Measurements from ENCODE around the gene LTBP1. TPM values are rescaled to one million over a fixed set of nuclear protein-coding genes. Genes with fewer than 3 reads are reported as not detected.

The LTBP1 gene
- total and polyA plus RNA-seq, 11 donors, result 23.5 to 150 (median 102) TPM

DNA sequence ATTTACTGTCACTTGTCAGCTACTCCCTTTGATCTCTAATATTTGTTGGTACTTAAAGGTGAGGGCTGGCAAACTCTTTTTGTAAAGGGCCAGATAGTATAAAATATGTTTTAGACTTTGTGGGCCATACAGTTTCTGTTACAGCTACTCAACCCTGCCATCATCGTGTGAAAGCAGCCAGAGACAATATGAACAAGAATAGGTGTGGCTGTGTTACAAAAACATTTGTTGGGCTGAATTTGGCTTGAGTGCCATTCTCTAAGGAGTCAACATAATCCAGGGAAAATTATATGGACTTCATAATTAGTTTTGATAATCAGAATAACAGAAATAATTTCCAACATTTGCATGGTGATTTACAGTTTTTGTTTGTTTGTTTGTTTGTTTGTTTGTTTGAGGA, 190.6 kb downstream of the LTBP1 start:
- H3K36me3 ChIP-seq, result no peaks in the 10 kb centered on the region
- H3K4me1 ChIP-seq, result peaks cover 0 to 75% (median 41%) of the 10 kb centered on the region in 12 donors
- H3K27ac ChIP-seq, result peak overlapping the region in 7 of 12 donors; percentile 3 to 93 (median 83)
- H3K9me3 ChIP-seq, result no peaks in the 10 kb centered on the region
- intact Hi-C loops (cut with DNase I), result loop anchor here in 1 of 10 donors (5.0 kb wide), 1 partner anchor 75 kb away; no protein-coding TSS in a partner anchor
- TF ChIP-seq, protein P1, sequence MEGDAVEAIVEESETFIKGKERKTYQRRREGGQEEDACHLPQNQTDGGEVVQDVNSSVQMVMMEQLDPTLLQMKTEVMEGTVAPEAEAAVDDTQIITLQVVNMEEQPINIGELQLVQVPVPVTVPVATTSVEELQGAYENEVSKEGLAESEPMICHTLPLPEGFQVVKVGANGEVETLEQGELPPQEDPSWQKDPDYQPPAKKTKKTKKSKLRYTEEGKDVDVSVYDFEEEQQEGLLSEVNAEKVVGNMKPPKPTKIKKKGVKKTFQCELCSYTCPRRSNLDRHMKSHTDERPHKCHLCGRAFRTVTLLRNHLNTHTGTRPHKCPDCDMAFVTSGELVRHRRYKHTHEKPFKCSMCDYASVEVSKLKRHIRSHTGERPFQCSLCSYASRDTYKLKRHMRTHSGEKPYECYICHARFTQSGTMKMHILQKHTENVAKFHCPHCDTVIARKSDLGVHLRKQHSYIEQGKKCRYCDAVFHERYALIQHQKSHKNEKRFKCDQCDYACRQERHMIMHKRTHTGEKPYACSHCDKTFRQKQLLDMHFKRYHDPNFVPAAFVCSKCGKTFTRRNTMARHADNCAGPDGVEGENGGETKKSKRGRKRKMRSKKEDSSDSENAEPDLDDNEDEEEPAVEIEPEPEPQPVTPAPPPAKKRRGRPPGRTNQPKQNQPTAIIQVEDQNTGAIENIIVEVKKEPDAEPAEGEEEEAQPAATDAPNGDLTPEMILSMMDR (IDR thresholded peaks at IDR 0.05), result no peak
- TF ChIP-seq POLR2A (IDR thresholded peaks at IDR 0.05), result no peak
- H3K27me3 ChIP-seq, result no peaks in the 10 kb centered on the region
- DNase-seq (no peak), ATAC-seq (no peak)
- WGBS, 4 donors, result 16 to 28% (median 26%) methylated on average over 1 of the region's 1 CpG
- H3K4me3 ChIP-seq, result peak overlapping the region in 3 of 12 donors; percentile 43 to 61 (median 60)

DNA sequence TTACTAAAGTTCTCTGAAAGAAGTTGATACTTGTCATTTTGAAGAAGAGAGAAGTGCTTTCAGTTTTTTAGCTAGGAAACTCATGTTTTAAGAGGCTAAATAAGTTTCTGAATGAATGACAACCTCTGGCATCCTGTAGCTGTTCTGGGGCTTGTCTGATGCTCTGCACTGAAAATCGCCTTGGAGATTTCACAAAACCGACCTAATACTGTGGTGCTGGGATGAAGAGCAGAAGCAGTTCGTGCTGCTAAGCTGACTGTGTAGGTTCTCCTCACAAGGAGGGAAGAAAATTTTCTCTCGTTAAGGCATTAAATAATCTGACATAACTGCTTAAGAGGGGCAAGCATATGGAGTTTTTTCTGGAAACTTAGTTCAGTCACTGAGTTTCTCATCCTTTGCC, 193.2 kb downstream of the LTBP1 start:
- ATAC-seq (no peak), DNase-seq (no peak)
- TF ChIP-seq, protein P1 (IDR thresholded peaks at IDR 0.05), result no peak
- TF ChIP-seq POLR2A (IDR thresholded peaks at IDR 0.05), result no peak
- H3K36me3 ChIP-seq, result peaks cover 0 to 4% (median 0%) of the 10 kb centered on the region in 9 donors
- no peak overlapping the region for H3K4me3 ChIP-seq
- intact Hi-C loops (cut with DNase I), result loop anchor here in 2 of 10 donors (5.0 to 10.0 kb wide), 2 partner anchors 72 to 125 kb away; no protein-coding TSS in a partner anchor
- H3K4me1 ChIP-seq, result peaks cover 0 to 80% (median 46%) of the 10 kb centered on the region in 12 donors
- H3K27me3 ChIP-seq, result no peaks in the 10 kb centered on the region
- 75 to 84% (median 76%) methylated on average over 4 of the region's 4 CpGs for WGBS, 4 donors
- peak overlapping the region in 1 of 12 donors; percentile 12 for H3K27ac ChIP-seq
- H3K9me3 ChIP-seq, result no peaks in the 10 kb centered on the region

DNA sequence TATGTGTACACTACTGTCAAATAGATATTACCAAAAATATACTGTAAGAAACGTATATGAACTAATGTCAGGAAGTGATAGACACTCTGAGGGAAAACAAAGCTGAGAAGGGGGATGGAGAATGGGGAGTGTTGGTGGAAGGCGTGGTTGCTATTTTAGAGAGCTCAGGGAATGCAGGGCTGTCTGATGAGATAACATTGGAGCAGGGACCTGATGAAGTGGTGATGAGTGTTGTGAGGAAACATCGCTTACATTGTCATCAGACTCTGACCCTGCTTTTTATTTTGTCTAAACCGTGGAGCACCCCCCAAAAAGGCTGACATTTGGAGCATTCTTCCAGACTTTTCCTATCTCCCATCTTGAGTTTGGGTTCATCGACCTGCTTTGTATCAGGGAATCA, 194.7 kb downstream of the LTBP1 start:
- WGBS, 4 donors, result 39 to 56% (median 46%) methylated on average over 5 of the region's 5 CpGs
- peaks cover 0 to 4% (median 0%) of the 10 kb centered on the region in 9 donors for H3K36me3 ChIP-seq
- H3K4me3 ChIP-seq, result no peak overlapping the region
- H3K4me1 ChIP-seq, result peaks cover 0 to 80% (median 42%) of the 10 kb centered on the region in 12 donors
- no peaks in the 10 kb centered on the region for H3K9me3 ChIP-seq
- intact Hi-C loops (cut with DNase I), result loop anchor here in 1 of 10 donors (10.0 kb wide), 1 partner anchor 123 kb away; no protein-coding TSS in a partner anchor
- TF ChIP-seq, protein P1 (IDR thresholded peaks at IDR 0.05), result no peak
- no peak for TF ChIP-seq POLR2A (IDR thresholded peaks at IDR 0.05)
- H3K27ac ChIP-seq, result peak overlapping the region in 2 of 12 donors; percentile 7 to 30
- peak; percentile 32 to 74 (median 62) for ATAC-seq
- H3K27me3 ChIP-seq, result no peaks in the 10 kb centered on the region
- DNase-seq, result no peak

DNA sequence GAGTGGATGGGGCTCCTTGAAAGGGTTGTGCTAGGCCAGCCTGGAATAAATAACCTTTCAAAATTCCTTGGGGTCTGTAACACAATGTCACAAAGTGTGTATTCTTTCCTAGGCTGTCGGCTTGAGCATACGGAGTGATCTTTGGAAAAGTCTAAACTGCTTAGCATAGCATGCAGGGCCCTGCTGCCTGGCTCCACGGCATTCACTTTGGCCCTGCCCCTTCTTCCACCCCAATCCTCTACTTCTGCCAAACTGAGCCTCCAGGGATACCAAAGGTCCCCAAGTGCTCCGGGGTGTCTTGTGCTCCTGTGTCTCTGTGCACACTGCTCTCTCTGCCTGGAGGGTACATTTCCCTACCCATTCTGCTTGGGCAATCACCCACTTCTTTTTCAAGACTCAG, 196.1 kb downstream of the LTBP1 start:
- intact Hi-C loops (cut with DNase I), result loop anchor here in 1 of 10 donors (10.0 kb wide), 1 partner anchor 122 kb away; no protein-coding TSS in a partner anchor
- DNase-seq (no peak), ATAC-seq (peak in 3 of 4 donors; percentile 15 to 62 (median 16))
- H3K4me3 ChIP-seq, result no peak overlapping the region
- H3K27ac ChIP-seq, result peak overlapping the region in 2 of 12 donors; percentile 25 to 27
- H3K27me3 ChIP-seq, result no peaks in the 10 kb centered on the region
- 40 to 73% (median 68%) methylated on average over 4 of the region's 4 CpGs for WGBS, 4 donors
- no peaks in the 10 kb centered on the region for H3K9me3 ChIP-seq
- H3K4me1 ChIP-seq, result peaks cover 0 to 77% (median 35%) of the 10 kb centered on the region in 12 donors
- peaks cover 0 to 9% (median 0%) of the 10 kb centered on the region in 9 donors for H3K36me3 ChIP-seq
- TF ChIP-seq POLR2A (IDR thresholded peaks at IDR 0.05), result no peak
- TF ChIP-seq, protein P1 (IDR thresholded peaks at IDR 0.05), result no peak
